GM19025 (cell line): ENCODE data around the gene C15orf39.
"Not testable (repeated sequence)": the region's sequence is repeated elsewhere in the genome, so short reads cannot be mapped to it uniquely, and the experiment has no call there.

Experiments used
- ATAC-seq: cut with Tn5 transposase; IDR thresholded peaks from one replicate; pipeline ENCODE4 v1.9.1; 2021; ENCODE audit warnings: mild to moderate bottlenecking, low read depth, moderate library complexity; ENCODE audit not compliant: unreplicated experiment

C15orf39 gene

GRCh38 chr15:75201616-75202250, at the start of gene C15orf39:
Gene C15orf39 (plus strand): TSS chr15:75201882. CDS start chr15:75206049, 4,167 bp downstream.
- peak; percentile 45 for ATAC-seq

- ATAC-seq: no peak
Measured at GRCh38 chr15:75152382-75153079, 49.2 kb upstream of the C15orf39 start.

DNA sequence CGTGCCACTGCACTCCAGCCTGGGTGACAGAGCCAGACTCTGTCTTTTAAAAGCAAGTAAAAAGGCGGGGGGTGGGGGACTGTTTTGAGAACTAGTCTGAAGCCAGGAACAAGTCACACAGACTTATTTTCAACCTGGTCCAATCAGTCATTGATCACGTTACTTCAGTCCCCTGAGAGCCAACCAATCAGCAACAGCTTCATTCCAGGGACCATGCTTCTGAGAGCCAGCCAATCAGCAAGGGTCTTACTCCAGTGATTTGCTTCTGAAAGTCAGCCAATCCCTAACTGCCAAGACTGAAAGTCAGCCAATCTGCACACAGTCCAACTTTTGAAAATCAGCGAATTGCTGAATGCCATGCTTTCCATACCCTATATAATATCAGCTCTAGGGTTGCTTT, 48.6 kb upstream of the C15orf39 start:
- ATAC-seq: no peak

- ATAC-seq: no peak
Measured at GRCh38 chr15:75153565-75154276, 48.0 kb upstream of the C15orf39 start.

DNA sequence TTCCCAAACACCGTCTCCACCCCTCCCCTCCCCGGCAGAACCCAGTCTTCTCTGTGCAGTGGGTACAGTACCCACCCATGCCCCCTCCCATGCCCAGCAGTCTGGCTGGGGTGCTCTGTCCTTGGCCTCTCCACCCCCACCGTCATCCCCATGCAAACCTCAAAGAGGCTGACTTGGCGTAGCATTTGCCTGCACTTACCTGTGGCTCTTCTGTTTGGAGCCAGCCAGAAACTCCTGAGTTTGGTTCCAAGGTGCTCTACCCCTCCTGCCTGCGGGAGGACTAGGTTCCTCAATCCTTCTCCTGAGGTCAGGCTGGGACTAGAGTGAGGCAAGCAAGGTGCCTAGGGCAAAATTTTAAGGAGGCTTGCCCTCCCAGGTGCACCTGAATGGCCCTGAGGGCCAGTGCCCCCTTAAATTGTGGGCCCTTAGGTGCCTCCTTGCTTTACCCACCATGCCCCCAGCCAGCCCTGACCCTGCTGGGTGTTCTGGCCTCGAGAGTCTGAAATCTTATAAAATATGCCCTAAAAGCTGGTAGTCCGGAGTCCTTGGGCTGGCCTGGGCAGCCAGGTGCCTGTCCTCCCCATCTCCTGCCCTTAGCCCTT, 47.1 kb upstream of the C15orf39 start:
- no peak for ATAC-seq

DNA sequence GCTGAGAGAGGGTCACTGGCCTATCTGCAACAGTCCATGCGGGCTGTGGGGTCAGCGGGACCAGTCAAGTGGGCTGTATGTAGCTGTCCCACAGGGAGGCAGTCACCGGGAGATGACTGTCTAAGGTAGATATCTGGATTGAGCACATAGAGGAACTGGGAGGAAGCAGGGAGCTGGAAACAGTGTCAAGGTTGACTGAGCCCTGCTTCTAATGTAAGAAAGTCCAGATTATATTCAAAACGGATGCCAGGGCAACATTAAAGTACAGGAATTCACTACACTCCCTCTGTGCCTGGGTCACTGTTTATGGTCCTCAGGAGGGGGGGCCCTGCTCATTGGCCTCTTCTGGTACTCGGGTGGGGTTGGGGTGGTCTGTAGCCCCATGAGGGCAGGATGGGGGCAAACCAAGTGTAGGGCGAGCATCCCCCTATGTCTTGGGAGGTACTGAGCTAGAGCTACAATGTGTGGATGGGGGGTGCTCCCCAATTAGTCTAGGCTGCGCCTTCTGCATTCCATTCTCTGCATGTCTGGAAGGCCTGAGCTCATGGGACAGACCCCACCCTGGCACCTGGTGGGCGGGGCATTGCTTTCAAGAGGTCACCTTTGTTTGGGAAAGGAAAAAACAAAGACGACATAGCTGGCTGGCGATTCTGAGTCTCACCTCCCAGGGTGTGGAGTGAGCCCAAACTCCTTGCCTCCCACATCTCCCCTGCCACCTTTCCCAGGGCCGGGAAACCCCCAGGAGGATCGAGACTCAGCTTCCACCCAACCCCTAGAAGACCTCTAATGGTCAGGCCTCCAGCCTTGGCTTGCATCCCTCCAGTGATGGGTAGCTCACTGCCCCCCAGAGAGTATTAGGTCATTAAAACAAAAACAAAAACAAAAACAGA, 45.1 kb upstream of the C15orf39 start:
- no peak for ATAC-seq

DNA sequence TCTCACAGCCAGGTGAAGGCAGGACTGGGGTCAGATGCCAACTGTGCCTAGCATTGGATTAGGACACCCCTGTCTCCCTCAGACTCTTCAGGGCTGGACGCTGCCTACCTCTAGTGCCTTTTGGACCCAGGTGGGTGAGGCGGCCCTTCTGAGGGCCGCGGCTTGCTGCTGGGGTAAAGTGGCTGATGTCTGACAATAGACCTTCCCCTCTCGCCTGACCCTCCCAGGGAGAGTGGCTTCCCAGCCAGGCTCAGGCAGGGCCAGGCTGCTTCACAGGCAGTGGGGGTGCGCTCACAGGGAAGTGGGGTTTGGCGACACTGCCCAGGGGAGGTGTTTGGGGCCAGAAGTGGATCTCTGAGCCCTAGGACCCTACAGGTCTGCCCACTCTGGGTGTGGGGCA, 43.3 kb upstream of the C15orf39 start:
- no peak for ATAC-seq

DNA sequence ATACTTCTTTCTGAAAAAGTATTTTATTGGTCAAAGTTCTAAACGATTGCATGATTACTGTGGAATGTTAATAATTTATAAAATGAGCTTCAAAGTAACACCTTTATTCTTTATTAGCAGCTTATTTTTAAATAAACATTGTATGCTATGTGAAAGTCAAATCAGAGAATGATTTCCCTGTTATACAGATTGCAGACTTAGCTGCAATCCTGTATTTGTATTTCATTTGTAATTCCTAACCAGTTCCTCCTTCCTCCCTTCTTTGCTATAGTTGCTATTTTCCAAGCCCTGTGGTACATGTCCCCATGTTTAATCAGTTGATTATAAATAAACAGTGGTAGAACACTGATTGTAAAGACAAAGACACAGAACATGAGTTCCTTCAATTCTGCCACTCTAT, 42.4 kb upstream of the C15orf39 start:
- ATAC-seq: no peak

DNA sequence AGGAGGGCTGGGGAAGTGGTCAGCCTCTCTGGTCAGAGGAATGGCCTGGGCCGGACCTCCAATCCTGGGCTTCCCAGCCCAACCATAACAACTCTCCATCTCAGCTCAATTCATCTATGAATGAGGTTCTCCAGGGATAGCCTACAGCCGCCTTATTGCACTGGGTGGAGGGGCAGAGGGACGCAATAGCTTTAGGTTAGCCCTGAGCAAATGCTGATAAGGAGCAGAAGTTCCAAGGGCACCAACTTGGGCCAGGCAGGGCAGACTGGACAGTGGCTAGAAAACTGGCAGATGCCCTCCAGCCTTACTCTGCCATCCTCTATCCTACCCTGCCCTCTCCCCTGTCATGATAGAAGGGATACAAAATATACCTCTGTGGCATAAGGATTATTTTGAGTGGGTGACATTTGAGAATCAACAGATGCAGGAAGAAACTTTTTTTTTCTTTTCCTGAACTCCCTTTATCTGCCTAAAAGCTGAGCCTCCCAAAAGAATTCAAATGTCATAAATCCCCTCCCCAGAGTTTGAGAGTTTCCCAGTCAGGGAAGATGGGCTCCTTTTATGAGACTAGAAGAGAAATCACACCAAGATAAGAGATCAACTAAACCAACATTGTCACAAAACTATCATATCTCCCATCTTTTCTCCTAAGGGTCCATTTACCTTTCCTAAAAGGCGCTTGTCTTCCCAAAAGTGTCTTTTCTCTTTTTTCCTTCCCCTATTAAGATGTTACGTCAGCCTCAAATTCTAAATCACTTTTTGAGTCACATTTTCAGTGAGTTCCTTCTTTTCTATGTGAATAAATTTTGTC, 40.4 kb upstream of the C15orf39 start:
- ATAC-seq: no peak

GRCh38 chr15:75161917-75162414, 39.7 kb upstream of the C15orf39 start:
- ATAC-seq: no peak

GRCh38 chr15:75163150-75163564, 38.5 kb upstream of the C15orf39 start:
- ATAC-seq: no peak

DNA sequence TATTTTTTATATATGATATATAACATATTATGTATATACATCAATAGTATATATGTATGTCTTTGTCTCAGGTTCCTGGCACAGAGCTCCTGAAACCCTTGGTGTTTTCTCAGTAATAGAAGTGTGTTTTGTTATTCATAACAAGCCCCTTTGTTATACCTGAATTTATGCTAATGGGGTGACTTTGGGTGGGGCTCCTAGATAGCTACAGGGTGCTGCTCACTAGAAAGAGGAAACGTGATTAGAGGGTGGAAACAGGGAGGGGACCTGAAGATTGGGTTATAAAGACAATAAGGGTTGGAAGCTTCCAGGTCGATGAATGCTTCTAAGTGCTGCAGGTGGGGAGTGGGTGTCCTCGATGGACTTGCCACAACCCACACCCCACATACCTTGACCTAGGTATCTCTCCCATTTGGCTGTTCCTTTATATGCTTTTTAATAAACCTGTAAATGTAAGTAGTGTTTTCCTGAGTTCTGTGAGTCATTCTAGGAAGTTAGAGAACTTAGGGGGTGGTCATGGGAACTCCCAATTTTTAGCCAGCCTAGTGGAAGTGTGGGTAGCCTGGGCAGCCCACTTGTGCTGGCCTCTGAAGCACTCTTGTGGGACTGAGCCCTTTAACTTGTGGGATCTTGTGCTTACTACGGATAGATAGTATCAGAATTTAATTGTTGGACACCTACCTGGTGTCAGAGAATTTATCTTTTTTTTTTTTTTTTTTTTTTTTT, 36.9 kb upstream of the C15orf39 start:
- no peak for ATAC-seq

DNA sequence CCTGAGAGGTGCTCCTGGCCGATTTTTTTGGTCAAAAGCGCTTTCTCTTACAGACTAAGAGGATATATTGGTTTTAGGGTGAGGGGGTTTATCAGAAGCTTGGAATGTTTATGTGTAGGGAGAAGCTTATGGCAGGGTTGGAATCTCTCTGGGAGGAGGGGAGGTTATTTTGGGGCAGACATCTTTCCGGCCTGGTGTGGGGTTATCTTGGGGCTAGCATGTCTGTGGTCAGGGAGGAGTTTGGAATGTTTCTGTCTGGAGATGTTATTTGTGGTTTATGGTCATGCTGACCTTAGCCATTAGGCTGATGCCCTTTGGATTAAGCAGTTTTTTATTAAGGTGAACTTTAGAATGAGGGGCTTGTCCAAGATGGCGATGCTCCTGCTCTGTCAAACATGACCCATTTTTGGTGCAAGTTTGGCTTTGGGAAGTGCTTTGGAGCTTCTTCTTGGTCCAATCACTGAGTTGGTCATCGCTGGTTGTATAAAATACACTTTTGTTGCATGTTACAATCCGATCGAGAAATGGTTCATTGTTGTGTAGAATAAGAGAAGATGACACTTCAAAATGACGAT, 35.1 kb upstream of the C15orf39 start:
- not testable (repeated sequence) for ATAC-seq

DNA sequence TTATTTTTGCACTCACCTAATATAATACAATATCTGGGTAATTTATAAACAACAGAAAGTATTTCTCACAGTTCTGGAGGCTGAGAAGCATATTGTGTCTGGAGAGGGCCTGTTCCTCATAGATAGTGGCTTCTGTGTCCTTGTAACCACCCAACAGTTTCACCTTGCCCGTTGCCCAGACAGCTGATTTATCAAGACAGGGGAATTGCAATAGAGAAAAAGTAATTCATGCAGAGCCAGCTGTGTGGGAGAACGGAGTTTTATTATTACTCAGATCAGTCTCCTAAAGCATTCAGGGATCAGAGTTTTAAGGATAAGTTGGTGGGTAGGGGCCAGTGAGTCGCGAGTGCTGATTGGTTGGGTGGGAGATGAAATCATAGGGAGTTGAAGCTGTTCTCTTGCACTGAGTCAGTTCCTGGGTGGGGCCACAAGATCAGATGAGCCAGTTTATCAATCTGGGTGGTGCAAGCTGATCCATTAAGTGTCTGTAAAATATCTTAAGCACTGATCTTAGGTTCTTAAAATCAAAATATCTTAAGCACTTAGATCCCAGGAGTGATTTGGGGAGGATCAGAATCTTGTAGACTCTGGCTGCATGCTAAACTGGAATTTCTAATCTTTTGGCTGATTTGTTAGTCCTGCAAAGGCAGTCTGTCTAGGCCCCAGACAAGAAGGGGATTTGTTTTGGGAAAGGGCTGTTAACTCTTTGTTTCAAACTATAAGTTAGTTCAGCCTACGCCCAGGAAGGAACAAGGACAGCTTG, 33.9 kb upstream of the C15orf39 start:
- ATAC-seq: no peak

GRCh38 chr15:75168374-75168773, 33.3 kb upstream of the C15orf39 start:
- ATAC-seq: no peak

- ATAC-seq: no peak
Measured at GRCh38 chr15:75170203-75170602, 31.5 kb upstream of the C15orf39 start.

- no peak for ATAC-seq
Measured at GRCh38 chr15:75170711-75171341, 30.9 kb upstream of the C15orf39 start.
